ENCODE data around the gene FUT2.

DNA sequence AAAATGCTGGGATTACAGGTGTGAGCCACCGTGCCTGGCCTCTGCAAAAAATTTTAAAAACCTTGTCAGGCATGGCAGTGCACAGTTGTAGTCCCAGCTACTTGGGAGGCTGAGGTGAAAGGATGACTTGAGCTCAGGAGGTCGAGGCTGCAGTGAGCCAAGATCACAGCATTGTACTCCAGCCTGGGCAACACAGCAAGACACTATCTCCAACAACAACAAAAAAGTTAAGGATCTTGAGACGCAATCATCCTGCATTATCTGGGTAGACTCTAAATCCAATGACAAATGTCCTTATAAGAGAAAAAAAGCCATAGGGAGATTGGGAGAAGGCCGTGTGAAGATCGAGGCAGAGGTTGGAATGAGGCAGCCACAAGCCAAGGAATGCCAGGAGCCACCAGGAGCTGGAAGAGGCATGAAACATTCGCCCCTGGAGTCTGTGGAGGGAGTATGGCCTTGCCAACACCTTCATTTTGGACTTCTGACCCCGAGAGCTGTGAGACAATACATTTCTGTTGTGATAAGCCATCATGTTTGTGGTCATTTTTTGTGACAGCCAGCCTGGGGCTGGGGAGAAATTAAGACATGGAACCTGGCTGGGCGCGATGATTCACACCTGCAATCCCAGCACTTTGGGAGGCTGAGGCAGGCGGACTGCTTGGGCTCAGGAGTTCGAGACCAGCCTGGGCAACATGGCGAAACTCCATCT is 44.6 kb upstream of the FUT2 start:
- TF ChIP-seq TAF1 (IDR thresholded peaks at IDR 0.05; ENCODE audit: borderline replicate concordance, low read depth, low read length) (no peak), POLR2AphosphoS5 (IDR thresholded peaks at IDR 0.05; ENCODE audit: low read depth, low read length) (no peak), POLR2A (IDR thresholded peaks at IDR 0.05; ENCODE audit: low read depth, low read length) (no peak)
